Bone marrow (tissue), 2 donors: ENCODE results near the gene SLIT3.
"Not testable (repeated sequence)": the region's sequence is repeated elsewhere in the genome, so short reads cannot be mapped to it uniquely, and the experiment has no call there.

Experiments
- DNase-seq, 2 donors: peaks; one replicate each; lab custom pipeline; 2025; lab: John Stamatoyannopoulos, UW

Gene SLIT3

DNA sequence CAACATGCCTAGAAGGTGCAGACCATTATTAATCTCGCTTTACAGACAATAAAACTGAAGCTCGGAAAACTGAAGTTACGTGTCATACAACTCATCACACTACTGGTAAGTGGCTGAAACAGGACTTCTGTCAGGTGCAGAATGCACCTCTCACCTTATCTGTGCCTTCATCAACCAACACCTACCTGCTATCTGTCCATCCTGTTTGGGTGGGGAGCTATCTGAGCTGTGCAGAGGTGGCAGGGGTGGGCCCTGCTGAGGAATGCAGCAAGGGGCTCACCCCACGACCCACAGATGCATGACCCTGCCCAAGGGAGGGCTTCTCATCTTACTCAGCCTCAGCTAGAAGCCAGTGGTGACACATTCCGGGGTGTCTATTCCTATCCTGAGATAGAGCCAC, 81.6 kb downstream of the SLIT3 start:
- no peak for DNase-seq

DNA sequence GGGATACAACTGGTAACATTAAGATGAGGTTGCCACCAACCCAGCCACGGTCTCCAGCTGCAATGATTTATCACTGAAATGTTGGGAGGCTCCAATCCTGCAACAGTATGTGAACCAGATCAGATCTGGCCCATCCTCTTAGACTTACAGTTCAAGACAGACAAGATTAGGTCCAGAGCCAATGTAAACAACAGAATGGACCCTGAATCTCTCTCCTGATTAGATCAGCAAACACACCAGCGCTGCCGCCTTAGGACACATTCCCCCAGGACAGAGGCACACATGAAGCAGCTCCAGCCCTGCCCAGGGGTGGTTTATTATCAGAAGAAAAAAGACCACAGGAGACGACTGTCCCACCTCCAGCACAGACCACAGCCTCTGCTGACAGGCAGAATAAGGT, 82.1 kb downstream of the SLIT3 start:
- no peak for DNase-seq

DNA sequence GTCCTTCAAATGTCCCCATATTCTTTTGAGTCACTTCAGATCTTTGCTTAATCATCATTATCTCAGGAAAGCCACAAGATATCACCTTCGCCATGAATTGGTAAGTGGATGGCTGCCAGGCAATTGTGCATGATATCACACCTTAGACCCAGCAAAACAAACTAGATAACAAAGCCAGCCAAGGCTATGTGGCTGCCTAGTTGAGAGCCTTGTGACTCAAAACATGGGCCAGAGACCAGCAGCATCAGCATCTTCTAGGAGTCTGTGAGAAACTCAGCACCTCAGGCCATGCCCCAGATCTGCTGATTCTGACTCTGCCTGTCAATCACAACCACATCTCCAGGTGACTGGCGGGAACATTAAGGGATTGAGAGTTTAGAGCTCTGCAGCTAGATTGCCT, 82.8 kb downstream of the SLIT3 start:
- DNase-seq, result no peak

DNA sequence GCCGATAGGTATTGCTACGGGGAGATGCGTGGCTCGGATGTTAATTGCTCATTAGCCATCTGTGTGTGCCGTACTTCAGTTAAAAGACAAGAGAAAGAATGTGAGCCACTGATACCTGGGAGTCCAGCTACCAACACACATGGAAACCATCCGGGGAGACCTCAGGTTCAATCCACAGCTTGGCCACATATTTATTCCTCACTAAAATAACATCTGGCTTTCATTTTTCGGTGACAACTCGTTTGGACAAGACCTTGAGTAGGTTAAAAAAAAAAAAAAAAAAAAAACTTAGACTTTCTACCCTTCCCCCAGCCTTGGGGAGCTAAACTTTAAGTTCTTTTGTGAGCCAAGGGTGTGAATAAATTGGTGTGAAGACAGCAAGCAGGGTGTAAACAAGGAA, 84.1 kb downstream of the SLIT3 start:
- DNase-seq, result no peak

DNA sequence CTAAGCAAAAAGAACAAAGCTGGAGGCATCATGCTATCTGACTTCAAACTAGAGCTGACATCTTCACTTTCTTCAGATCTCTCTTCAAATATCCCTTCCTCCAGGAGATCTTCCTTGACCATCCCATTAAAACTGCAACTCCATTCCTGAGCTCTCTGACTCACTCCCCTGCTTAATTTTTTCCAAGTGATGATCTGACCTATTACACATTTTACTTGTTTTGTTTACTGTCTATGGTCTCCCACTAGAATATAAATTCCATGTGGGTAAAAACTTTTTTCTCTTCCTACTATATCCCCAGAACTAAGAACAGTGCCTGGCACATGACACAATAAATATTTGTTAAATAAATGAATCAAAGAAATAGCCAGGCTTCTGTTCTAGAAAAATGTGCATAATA, 87.5 kb downstream of the SLIT3 start:
- no peak for DNase-seq

DNA sequence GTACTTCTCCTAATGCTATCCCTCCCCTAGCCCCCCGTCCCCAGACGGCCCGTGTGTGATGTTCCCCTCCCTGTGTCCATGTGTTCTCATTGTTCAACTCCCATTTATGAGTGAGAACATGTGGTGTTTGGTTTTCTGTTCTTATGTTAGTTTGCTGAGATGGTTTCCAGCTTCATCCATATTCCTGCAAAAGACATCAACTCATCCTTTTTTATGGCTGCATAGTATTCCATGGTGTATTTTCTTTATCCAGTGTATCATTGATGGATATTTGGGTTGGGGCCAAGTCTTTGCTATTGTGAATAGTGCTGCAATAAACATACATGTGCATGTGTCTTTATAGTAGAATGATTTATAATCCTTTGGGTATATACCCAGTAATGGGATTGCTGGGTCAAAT, 89.2 kb downstream of the SLIT3 start:
- not testable (repeated sequence) for DNase-seq

DNA sequence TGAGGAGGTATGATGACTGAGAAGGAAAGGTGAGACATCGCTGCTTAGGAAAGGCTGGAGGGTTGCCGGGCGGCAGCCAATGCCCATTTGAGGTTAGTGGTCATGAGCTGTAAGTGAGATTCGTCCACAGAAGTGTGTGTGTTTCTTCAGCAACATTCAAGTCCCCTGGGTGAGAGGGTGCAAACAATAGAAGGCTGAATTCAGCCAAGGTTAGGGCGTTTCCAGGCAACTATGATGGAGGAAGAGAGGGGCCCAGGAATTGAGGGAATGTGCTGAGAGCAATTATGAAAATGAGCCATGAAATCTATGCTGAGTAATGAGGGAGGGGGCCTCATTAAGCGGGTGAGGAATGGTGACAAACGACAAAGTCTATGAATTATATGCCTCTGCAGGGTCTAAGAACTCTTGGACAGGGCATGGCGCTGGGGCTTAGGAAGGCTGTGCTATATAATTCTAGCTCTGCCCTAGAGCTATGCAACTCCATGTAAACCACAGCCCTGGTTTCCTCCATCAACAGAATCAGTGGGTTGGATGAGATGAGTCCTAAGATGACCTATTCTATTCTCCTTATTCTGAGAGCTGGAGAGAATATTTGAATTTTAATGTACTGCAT, 96.0 kb downstream of the SLIT3 start:
- DNase-seq, result no peak

DNA sequence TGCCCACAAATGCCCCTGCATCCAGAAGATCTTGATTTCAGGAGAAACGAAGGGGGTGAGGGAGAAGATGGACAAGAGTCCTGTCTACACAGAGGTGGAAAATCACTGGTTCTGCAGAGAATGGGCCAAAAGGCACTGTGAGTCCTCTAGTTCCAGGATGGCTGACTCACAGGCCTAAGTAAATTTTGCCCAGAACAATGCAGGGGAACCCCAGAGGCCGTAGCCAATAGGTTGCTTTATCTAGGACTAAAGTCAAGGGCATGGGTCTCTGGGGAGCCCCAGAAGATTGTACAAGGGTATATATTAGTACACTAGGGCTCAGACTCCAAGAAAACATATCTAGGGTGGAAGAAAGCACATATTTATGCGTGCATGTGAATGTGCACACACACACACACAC, 98.0 kb downstream of the SLIT3 start:
- no peak for DNase-seq

DNA sequence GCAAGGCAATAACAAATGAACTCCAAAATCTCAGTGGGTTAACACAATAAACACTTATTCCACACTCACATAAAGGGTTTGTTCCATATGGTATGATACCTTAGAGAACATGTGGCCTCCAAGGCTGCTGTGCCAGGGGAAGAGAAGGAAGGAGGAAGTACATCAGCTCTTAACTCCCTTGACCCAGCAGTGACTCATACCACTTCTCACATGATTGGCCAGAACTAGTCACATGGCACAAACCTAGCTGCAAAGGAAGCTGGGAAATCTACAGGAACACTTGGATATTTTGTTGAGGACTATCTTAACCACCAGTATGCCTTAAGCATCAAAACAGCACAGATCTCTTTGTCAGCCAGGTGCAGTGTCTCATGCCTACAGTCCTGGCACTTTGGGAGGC, 99.3 kb downstream of the SLIT3 start:
- no peak for DNase-seq

DNA sequence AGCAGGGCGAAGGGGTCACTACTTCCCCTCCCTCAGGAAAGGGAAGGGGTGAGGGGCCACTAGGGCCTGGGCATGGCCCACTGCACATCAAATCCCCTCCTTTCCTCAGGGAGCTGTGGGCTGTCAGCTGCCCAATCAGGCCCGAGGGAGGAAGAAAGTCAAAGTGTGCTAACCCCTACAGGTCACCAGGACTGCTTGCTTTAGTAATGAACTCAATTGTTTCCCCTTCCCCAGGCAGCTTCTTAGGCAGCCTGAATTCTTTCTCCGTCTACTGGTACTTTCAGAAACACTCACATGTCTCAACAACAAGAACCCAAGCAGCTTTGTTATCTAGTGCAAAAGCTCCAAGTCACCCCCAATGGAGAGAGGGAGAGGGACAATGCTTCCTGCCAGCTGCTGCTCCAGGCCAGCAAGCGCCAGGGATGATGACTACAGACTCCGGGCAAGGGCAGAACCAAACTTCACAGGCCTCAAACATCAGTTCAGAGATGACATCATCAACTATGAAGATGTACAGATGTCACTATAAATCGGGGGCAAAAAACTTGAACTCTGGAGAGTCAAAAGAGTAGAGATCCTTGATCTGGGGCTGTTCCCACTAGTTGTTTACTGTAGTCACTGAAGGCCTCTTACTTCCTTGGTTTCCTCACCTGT, 100.7 kb downstream of the SLIT3 start:
- DNase-seq, result no peak

DNA sequence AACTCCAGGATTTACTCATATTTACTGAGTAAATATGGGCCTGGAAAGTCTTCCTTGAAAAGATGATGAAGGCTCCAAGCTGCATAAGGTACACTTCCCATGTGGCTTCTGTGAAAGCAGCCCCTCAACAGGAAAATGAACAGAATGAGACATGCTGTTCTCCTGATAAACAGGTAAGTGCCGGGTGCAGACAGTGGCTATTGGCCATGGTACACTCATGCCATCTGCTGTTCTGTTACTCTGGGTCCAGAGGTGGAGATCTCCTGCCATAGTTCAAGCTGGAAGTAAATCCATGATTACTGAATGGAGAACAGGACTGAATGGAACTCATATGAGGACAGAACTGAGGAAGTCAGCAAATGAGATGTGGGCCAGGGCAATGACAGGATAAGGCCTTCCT, 103.6 kb downstream of the SLIT3 start:
- DNase-seq, result no peak

DNA sequence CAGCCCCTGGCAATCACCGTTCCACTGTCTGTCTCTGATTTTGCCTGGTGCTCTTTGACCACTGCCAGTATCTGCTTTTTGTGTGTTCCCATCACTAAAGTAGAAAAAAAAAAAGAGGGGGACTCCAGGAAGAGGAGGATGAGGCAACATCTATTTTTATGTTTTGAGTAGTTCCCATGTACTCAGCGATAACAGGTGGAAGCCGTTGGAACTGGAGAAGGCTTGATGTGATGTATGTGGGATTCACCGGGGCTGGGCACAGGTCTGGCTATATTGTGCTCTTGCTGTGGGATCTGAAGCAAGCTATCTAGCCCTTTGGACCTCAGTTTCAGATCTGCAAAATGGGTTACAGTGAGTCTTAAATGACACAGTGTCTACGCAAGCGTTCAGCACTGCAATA, 104.9 kb downstream of the SLIT3 start:
- no peak for DNase-seq

DNA sequence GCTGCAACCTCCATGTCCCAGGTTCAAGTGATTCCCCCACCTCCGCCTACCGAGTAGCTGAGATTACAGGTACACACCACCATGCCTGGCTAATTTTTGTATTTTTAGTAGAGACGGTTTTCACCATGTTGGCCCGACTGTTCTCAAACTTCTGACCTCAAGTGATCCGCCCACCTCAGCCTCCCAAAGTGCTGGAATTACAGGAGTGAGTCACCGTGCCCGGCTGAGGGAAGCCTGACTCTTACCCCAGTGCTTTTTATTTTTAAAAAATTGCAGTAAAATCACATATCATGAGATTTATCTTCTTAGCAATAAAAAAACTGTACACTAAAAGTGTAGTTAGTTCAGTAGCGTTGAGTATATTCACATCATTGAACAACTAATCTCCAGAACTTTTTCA, 105.3 kb downstream of the SLIT3 start:
- no peak for DNase-seq

DNA sequence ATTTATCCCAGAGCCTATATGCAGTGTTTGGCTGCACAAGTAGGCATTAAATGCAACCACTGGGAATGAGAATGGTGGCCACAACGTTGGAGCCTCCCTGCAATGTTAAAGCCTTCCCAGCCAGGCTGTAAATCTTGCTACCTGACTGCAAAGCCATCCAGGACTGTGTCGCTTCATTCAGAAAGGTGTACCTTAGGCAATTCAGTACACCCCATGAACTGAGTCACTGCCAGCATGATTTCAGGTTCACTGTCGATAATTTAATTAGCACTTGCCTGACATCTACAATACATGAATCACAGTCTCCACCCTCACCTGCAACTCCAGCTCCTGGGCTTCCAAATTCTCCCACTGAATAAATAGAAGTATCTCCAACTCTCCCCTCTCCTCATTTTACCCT, 108.4 kb downstream of the SLIT3 start:
- DNase-seq, result no peak

DNA sequence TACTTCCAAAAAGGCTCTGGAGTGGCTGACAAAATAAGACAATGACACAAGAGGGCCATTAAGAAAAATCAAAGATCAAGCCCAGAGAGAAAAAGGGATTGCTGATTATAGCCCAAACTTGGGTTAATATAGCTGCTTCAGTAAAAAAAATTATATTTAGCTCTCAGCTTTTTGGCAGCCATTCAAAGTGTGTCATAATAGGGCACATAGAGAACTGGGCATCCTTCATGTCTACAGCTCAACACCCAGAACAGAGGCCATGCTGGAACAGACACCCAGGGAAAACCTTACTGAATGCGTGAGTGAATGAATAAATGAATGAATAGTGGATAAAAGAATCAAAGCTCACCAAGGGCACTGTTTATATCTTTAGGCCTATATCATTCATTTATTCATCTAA, 110.1 kb downstream of the SLIT3 start:
- no peak for DNase-seq

DNA sequence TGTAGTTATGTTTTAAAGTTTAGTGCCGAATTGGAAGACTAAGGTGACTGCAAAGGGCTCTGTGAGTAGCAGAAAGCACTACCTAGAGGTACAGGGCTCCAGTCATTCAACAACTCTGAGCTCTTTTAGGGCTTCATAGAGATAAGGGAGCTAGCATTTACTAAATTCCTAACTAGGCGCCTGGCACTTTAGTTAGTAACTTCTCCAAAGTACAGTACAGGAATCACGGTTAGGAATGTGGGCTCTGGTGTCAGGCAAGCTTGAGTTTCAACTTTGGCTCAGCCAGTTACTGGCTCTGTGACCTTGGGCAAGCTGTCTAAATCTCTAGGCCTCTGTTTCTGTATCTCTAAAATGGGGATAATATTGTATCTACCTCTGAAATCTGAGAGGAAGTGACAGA, 115.3 kb downstream of the SLIT3 start:
- DNase-seq, result no peak

DNA sequence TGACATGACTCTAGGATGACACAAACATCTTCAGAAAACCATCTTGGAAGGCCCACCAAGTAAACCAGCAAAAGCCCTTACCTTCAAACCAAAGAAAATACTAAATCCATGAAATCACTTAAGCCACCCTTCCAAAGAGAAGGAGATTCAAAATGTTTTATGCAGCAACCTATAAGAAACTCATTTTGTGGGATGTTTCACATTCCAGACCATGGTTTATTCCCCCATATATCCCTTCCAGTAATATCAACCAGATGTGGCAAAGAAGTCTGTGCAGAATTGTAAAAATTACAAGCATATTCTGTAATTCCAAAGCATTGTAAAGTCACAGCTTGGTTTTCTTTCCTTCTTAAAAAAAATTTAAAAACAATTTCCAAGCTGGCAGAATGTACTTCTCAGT, 117.4 kb downstream of the SLIT3 start:
- no peak for DNase-seq

DNA sequence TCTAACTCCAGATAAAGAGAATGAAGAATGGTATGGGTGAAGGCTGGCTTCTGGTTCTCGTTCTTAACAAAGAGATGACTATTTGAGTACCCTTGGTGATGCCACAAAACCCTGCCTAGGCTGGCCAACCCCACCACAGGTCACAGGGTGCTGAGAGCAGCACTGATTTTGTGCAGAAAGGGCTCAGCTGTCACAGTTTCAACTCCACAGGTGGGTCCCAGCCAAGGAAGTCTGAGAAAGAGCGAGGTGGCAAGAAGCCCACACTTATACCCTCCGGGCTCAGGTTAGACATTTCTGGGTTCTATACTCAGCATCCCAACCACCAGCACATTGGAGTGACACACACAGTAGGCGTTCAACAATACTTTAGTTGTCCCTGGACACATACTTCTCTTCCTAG, 118.1 kb downstream of the SLIT3 start:
- DNase-seq, result no peak

DNA sequence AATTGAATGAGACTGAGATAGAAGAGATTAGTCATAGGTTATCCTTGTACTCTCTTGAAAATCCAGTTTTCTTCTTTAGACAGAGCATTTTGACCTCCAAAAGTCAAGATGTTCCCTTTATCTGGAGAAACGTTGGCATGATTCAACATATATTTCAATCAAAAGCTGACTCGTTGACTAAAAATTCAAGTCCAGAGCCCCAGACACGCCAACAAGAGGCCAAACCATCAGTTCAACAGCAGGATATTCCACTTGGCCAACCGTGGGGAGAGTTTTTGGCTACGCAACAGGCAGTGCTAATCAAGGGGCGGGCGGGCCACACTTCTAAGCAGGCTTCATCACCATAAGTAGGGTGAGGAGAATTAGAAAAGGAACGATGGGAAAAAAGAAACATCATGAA, 119.1 kb downstream of the SLIT3 start:
- no peak for DNase-seq

DNA sequence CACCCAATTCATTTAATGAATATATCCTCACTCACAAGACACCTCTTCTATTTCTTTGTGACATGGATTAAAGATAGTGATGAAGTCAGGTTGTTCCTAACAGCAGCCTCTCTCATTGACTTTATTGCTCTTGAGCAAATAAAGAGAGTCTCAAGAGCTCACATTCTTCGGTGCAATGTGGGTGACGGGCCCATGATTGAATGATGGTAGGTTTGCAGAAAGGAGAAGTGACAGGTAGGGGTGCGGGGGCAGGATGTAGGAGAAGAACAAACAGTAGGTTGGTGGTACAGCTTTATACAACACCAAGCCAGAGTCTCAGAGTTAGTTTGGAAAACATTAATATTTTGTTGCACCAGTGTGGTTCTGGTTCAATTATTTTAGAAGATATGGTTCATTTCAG, 122.2 kb downstream of the SLIT3 start:
- DNase-seq, result no peak

DNA sequence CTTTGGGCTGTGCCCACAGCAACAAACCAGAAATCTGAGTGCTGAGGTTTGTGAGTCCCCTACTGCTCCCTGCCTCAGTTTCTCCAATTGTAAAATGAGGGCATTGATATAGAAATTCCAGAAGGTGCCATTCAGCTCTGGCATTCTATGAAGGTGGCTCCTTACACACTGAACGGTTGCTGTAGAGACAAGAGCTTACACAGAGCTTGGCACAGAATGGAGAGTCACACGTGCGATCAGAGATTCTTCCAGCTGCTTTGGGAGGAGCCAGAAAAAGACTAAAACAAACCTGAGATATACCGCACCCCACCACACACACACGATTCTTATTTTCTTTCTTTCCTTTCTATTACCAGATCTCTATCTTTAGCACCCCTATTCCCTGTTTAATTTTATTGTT, 122.7 kb downstream of the SLIT3 start:
- no peak for DNase-seq

DNA sequence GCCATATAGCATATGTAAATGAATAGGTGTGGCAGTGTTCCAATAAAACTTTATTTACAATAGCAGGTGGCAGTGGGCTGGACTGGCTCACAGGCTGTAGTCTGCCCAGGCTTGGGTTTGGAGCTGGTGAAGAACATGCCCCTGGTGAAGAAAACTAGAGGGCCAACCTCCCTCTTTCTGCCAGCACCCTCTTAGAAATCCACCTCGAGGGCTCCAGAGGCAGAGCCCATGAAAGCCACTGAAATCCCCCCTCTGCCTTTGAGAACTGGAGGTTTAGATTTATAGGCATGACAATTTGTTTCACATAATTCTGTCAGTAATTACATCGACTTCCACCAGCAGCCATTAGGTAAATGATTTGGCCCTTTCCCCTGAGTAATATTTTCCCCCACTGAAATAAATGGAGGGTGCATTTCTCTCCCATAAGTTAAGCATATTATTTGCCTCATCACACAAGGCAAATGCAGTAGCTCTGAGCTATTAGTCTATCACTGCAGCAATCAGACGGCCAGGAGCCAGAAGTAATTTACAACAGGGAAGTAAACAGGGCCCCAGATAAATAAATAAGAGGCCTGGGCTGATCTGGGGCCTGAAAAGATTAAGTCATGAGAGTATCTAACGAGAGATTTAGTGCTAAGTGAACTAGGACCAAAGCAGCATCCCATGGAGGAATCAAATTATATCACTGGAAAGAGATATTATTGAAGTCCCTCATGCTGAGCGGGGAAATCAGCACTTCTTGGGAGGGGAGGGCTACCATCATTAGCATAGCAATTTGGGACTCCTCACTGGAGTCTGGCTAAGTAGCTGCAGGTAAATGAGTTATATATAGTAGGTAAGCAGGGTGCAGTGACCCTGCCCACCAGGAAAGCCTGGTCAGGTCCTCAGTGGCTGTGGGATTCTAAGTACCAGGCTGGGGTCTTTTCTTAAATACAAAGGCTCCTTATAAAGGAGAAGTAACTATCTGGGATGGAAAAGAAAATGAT, 123.9 kb downstream of the SLIT3 start:
- no peak for DNase-seq

DNA sequence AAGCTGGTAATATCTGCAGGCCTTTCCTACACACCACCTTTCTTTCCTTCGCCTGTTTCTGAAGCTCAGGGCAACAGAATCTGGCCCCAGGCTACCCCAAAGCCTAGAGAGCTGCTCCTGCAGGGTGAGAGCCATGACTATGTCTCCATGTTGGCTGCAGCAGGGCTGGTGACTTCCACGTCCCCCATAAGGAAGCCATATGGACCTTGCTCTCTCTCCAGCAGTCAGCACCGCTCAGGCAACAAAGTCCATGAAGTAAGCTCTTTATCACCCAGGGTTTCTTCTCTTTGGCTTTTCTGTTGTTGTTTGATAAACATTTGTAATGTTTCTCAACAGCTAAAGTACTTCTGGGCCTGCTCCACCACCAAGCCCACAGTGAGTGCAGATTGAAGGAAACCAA, 125.2 kb downstream of the SLIT3 start:
- no peak for DNase-seq
